Adrenal gland (tissue), 5 donors: ENCODE measurements around the gene GRAMD1A.

Source experiments
- POLR2A ChIP-seq, 2 donors: fragments of 450-650 bp; IDR thresholded peaks; one replicate each; pipeline ENCODE4 v1.6.1; 2017; ENCODE audit warnings: antibody characterized with exemption in 2 of 2, mild to moderate bottlenecking in 2 of 2, moderate library complexity in 1 of 2
- TF ChIP-seq, protein P1 (sequence below), 6 experiments: fragments of 450-650 bp in 4 of 6; fragments of 200-600 bp in 2 of 6; sonication (generic) in 1 of 6; IDR thresholded peaks; 1 replicate in 5 of 6; 2 replicates in 1 of 6; pipeline versions ENCODE4 v1.5.1 to v1.8.0; 2016 to 2021; ENCODE audit warnings: antibody characterized with exemption in 6 of 6, mild to moderate bottlenecking in 2 of 6, moderate library complexity in 1 of 6
- donor health status: DM: no; HTN: no; CAD: no.

DNA sequence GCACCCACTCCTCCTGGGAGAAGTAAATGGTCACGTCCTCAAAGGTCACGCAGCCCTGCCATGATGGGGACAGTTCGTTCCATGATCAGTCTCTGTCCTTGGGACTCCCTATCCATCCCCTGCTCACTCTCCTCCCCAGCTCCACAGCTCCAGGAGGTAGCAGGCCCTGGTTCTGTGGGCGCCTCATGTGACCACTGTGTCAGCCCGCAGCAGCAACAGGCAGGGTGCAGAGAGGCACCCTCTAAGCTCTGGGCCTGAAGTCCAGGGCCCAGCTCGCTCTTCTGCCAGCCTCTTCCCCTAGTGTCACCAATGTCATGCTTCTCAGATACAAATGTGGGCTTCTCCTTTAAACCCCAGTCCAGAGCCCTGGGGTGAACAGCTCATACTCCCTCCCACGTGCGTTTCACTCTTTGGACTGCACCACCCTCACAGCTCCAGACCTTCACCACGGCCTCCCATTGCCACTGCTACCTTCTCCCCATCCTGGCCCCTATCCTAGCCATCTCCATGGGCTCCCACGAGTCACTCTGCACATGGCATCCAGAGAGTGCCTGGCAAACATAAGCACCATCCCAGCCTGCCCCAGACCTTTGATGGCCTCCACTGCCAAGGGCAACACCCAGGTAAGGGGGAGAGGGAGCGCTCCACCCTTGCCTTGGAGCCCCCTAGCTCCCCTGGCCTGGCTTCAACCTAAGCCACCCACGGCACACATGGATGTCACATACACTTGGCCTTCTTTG lies 39.0 kb upstream of the GRAMD1A start:
- TF ChIP-seq, protein P1, sequence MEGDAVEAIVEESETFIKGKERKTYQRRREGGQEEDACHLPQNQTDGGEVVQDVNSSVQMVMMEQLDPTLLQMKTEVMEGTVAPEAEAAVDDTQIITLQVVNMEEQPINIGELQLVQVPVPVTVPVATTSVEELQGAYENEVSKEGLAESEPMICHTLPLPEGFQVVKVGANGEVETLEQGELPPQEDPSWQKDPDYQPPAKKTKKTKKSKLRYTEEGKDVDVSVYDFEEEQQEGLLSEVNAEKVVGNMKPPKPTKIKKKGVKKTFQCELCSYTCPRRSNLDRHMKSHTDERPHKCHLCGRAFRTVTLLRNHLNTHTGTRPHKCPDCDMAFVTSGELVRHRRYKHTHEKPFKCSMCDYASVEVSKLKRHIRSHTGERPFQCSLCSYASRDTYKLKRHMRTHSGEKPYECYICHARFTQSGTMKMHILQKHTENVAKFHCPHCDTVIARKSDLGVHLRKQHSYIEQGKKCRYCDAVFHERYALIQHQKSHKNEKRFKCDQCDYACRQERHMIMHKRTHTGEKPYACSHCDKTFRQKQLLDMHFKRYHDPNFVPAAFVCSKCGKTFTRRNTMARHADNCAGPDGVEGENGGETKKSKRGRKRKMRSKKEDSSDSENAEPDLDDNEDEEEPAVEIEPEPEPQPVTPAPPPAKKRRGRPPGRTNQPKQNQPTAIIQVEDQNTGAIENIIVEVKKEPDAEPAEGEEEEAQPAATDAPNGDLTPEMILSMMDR (IDR thresholded peaks at IDR 0.05): no peak
- TF ChIP-seq POLR2A (IDR thresholded peaks at IDR 0.05): no peak
